ENCODE measurements around the gene DBP.
"Not testable (repeated sequence)": the region's sequence is repeated elsewhere in the genome, so short reads cannot be mapped to it uniquely, and the experiment has no call there.

Gene DBP

GRCh38 chr19:48636859-48637448, at the start of gene DBP:
Gene DBP, minus strand, starts transcription at chr19:48637379. Its CDS starts 385 bp downstream, at chr19:48636994.
- peak; percentile 83 for DNase-seq (ENCODE audit: low spot score)

- not testable (repeated sequence) for DNase-seq (ENCODE audit: low spot score)
These were observed 49.5 kb upstream of the DBP start for GRCh38 chr19:48686637-48687036.

GRCh38 chr19:48686088-48686487, 48.9 kb upstream of the DBP start:
- DNase-seq (ENCODE audit: low spot score), result no peak

GRCh38 chr19:48685583-48685982, 48.4 kb upstream of the DBP start:
- no peak for DNase-seq (ENCODE audit: low spot score)

- DNase-seq (ENCODE audit: low spot score), result no peak
These were observed 46.2 kb upstream of the DBP start for GRCh38 chr19:48683349-48683748.

- no peak for DNase-seq (ENCODE audit: low spot score)
These were observed 43.9 kb upstream of the DBP start for GRCh38 chr19:48681127-48681470.

GRCh38 chr19:48680436-48681126, 43.4 kb upstream of the DBP start:
- DNase-seq (ENCODE audit: low spot score), result no peak

- not testable (repeated sequence) for DNase-seq (ENCODE audit: low spot score)
These were observed 42.8 kb upstream of the DBP start for GRCh38 chr19:48680006-48680405.

- no peak for DNase-seq (ENCODE audit: low spot score)
These were observed 41.0 kb upstream of the DBP start for GRCh38 chr19:48678201-48678600.

GRCh38 chr19:48676887-48677286, 39.7 kb upstream of the DBP start:
- no peak for DNase-seq (ENCODE audit: low spot score)

- DNase-seq (ENCODE audit: low spot score), result no peak
These were observed 39.3 kb upstream of the DBP start for GRCh38 chr19:48676487-48676886.

GRCh38 chr19:48674921-48675824, 38.0 kb upstream of the DBP start:
- DNase-seq (ENCODE audit: low spot score), result peak; percentile 88

- no peak for DNase-seq (ENCODE audit: low spot score)
These were observed 37.1 kb upstream of the DBP start for GRCh38 chr19:48674216-48674809.

- DNase-seq (ENCODE audit: low spot score), result no peak
These were observed 36.4 kb upstream of the DBP start for GRCh38 chr19:48673436-48674100.

GRCh38 chr19:48672994-48673393, 35.8 kb upstream of the DBP start, which contains the start of gene NTN5:
Gene NTN5, minus strand, starts transcription at chr19:48673017. Its CDS starts 2,031 bp downstream, at chr19:48670986.
- no peak for DNase-seq (ENCODE audit: low spot score)

GRCh38 chr19:48671446-48671995, 34.3 kb upstream of the DBP start:
- DNase-seq (ENCODE audit: low spot score), result no peak

GRCh38 chr19:48670699-48671445, 33.7 kb upstream of the DBP start:
- DNase-seq (ENCODE audit: low spot score), result no peak

- no peak for DNase-seq (ENCODE audit: low spot score)
These were observed 32.9 kb upstream of the DBP start for GRCh38 chr19:48669903-48670668.

GRCh38 chr19:48668761-48669160, 31.6 kb upstream of the DBP start:
- no peak for DNase-seq (ENCODE audit: low spot score)

GRCh38 chr19:48668332-48668731, 31.2 kb upstream of the DBP start:
- DNase-seq (ENCODE audit: low spot score), result no peak
